Activated CD4-positive, alpha-beta T cell treated with anti-CD3 and anti-CD28 coated beads, Interleukin-2, amount 10 ng/mL, durations not matched to agents 7 days and 5 days (primary cell): ENCODE results near the gene DNAJC12. TPM values are rescaled to one million over a fixed set of nuclear protein-coding genes. Genes with fewer than 3 reads are reported as not detected.
"Not testable (repeated sequence)": the region's sequence is repeated elsewhere in the genome, so short reads cannot be mapped to it uniquely, and the experiment has no call there.

Experiments
- CTCF ChIA-PET: fragments of 350-600 bp; sonication (Branson Sonifier 250); formaldehyde crosslinking; loops from one replicate; lab custom pipeline; 2021; ENCODE audit warnings: antibody characterized with exemption; lab: Charles Lee
- POLR2A ChIA-PET: fragments of 350-600 bp; sonication (Branson Sonifier 250); formaldehyde crosslinking; loops from one replicate; lab custom pipeline; 2021; ENCODE audit warnings: antibody characterized with exemption; lab: Charles Lee
- DNase-seq: peaks from one replicate; pipeline ENCODE4 v3.0.0-alpha.2; 2020
- H3K27ac Mint-ChIP-seq: one replicate; pipeline ENCODE4 v1.8.0; 2021; ENCODE audit warnings: mild to moderate bottlenecking, moderate library complexity, mixed read lengths
- H3K27me3 Mint-ChIP-seq: one replicate; pipeline ENCODE4 v1.8.0; 2021; ENCODE audit warnings: mixed read lengths
- H3K36me3 Mint-ChIP-seq: one replicate; pipeline ENCODE4 v1.8.0; 2021; ENCODE audit warnings: low read depth, mixed read lengths
- H3K4me1 Mint-ChIP-seq: one replicate; pipeline ENCODE4 v1.8.0; 2021; ENCODE audit warnings: mixed read lengths
- H3K4me3 Mint-ChIP-seq: one replicate; pipeline ENCODE4 v1.8.0; 2021; ENCODE audit warnings: mild to moderate bottlenecking, moderate library complexity, mixed read lengths
- H3K9me3 Mint-ChIP-seq: one replicate; pipeline ENCODE4 v1.8.0; 2021; ENCODE audit warnings: mixed read lengths
- total RNA-seq, 2 experiments: library from RNA; stranded (reverse); gene quantifications; one replicate each; pipeline ENCODE4 v1.2.3, GENCODE V29; 2021

Gene DNAJC12
- total RNA-seq, 2 experiments from 2014 or later: 0.79 to 1.9 TPM

- H3K27ac Mint-ChIP-seq: peak overlapping the region; percentile 91
- peak; percentile 43 for DNase-seq
- ChIA-PET POLR2A (no interaction called here), CTCF (interaction anchor here (0.5 to 3.3 kb wide), 6 partner anchors 8 to 115 kb away, joined by 4 to 15 read pairs (median 7); no protein-coding TSS in a partner anchor)
- no peaks in the 10 kb centered on the region for H3K9me3 Mint-ChIP-seq
- H3K4me3 Mint-ChIP-seq: peak overlapping the region; percentile 46
- H3K27me3 Mint-ChIP-seq: peaks cover 2% of the 10 kb centered on the region
- H3K36me3 Mint-ChIP-seq: peaks cover 1% of the 10 kb centered on the region
- H3K4me1 Mint-ChIP-seq: peaks cover 40% of the 10 kb centered on the region
Measured at GRCh38 chr10:67771200-67771599, 66.8 kb downstream of the DNAJC12 start.

DNA sequence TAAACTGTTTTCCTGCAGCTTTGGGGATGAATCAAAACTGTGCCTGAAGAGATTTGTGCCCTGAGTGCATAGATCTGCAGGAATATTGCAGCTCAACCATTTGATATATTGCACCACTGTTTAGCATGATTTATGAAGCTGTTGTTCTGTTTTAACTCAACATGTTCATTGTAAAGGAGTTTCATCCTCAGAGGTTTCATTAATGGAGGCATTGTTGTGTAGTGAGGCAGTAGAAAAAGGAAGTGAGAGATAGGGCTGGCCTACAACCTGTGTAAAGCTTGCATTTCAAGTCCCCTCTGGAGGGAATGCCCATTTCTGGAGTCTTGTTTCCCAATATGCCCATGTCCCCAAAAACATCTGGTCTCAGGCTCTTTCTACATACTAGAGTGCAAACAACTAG lies 67.5 kb downstream of the DNAJC12 start:
- Mint-ChIP-seq H3K4me3 (no peak overlapping the region), H3K4me1 (peaks cover 44% of the 10 kb centered on the region), H3K36me3 (peaks cover 1% of the 10 kb centered on the region), H3K27ac (no peak overlapping the region), H3K9me3 (no peaks in the 10 kb centered on the region), H3K27me3 (peaks cover 2% of the 10 kb centered on the region)
- CTCF ChIA-PET: interaction anchor here (0.5 to 3.3 kb wide), 6 partner anchors 9 to 115 kb away, joined by 4 to 15 read pairs (median 7); no protein-coding TSS in a partner anchor
- POLR2A ChIA-PET: no interaction called here
- no peak for DNase-seq

DNA sequence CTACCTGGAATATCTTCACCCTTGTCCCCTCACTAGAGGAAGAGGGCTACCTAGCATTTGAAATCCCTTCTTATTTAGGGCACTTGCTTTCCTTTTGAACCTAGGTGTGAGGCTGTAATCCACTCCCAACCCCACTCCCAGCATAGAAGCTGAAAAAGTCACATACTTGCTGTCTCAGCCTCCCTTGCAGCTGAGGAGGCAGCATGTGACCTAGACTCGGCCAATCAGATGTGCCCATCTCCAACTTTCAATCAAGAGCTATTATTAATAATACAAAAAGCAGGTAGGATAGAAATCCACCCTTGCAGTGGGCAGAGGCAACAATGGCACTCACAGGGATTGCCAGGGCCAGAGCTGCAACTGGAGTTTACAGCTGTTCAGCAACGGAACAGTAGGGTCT lies 70.7 kb downstream of the DNAJC12 start:
- Mint-ChIP-seq H3K36me3 (peaks cover 4% of the 10 kb centered on the region), H3K9me3 (no peaks in the 10 kb centered on the region), H3K27ac (no peak overlapping the region), H3K27me3 (peaks cover 5% of the 10 kb centered on the region), H3K4me3 (no peak overlapping the region), H3K4me1 (peaks cover 42% of the 10 kb centered on the region)
- DNase-seq: no peak
- ChIA-PET CTCF (interaction anchor here (1.3 to 3.9 kb wide), 4 partner anchors 12 to 101 kb away, joined by 3 to 23 read pairs (median 6); no protein-coding TSS in a partner anchor), POLR2A (no interaction called here)

DNA sequence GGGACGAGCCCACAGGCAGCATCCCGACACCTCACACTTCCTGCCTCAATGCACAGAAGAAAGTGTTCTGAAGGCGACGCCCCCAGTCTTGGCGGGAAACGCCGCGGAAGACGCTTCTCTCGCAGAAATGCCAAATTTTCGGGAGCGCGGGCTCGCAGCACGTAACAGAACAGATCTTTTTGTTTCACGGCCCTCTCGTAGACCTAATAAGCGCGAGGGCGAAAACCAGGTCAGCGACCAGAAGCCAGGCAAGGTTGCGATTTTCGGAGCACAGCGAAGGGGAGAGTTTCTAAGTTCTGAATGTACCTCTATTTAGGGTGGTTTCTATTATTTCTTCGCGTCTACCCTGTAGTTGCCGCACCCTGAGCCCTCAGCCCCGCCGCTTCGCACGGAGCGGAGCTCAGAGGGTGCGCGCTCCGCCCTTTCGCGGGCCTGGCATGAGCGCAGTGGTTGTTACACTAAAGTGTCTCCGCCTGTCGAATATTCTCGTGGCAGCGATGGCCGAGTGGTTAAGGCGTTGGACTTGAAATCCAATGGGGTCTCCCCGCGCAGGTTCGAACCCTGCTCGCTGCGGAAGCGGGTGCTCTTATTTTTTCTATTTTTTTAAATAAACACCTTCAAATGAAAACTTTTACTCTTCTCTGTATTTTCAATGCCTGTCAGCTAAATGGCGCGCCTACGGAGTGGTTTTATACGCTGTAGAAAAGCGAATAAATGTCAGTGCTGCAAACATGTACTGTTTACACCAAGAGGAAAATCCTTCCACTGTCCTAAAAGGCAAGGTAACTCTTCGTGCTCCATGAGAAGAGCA lies 73.8 kb downstream of the DNAJC12 start:
- Mint-ChIP-seq H3K4me3 (peak overlapping the region; percentile 77), H3K4me1 (peaks cover 21% of the 10 kb centered on the region), H3K36me3 (peaks cover 2% of the 10 kb centered on the region), H3K9me3 (no peaks in the 10 kb centered on the region), H3K27ac (peak overlapping the region; percentile 95), H3K27me3 (peaks cover 5% of the 10 kb centered on the region)
- DNase-seq: peak; percentile 95
- ChIA-PET POLR2A (interaction anchor here (1.8 kb wide), 1 partner anchor 24 kb away, joined by 4 read pairs; no protein-coding TSS in a partner anchor), CTCF (interaction anchor here (0.7 to 1.9 kb wide), 6 partner anchors 9 to 67 kb away, joined by 3 to 8 read pairs (median 6); no protein-coding TSS in a partner anchor)

DNA sequence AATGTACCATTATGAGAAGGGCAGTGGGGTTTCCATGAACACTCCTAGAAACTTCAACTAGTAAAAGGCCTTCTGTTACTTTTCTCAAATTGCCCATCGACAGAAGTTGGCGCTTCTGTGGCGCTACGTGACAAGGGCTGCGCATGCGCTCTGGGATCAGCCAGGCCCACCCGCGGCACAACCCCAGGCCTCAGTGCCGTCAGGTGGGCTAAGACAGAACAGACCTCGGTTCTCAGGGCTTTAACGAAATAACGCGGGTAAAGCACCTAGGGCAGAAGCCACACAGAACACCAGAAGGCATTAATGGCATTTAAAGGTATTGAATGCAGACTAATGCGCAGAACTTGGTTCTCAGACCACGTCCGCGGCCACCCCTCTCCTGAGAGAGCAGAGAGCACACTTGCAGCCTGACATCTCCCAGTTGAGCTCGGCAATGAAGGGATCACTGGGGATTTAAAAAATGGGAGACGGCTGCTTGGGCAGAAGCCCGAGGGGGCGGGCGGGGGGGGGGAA lies 74.4 kb downstream of the DNAJC12 start:
- H3K4me1 Mint-ChIP-seq: peaks cover 21% of the 10 kb centered on the region
- peaks cover 2% of the 10 kb centered on the region for H3K27me3 Mint-ChIP-seq
- ChIA-PET CTCF (interaction anchor here (0.7 to 2.5 kb wide), 7 partner anchors 10 to 83 kb away, joined by 3 to 9 read pairs (median 6); no protein-coding TSS in a partner anchor), POLR2A (interaction anchor here (1.8 kb wide), 1 partner anchor 24 kb away, joined by 4 read pairs; no protein-coding TSS in a partner anchor)
- H3K9me3 Mint-ChIP-seq: no peaks in the 10 kb centered on the region
- peaks cover 2% of the 10 kb centered on the region for H3K36me3 Mint-ChIP-seq
- peak; percentile 77 for DNase-seq
- peak overlapping the region; percentile 95 for H3K27ac Mint-ChIP-seq
- H3K4me3 Mint-ChIP-seq: peak overlapping the region; percentile 77

DNA sequence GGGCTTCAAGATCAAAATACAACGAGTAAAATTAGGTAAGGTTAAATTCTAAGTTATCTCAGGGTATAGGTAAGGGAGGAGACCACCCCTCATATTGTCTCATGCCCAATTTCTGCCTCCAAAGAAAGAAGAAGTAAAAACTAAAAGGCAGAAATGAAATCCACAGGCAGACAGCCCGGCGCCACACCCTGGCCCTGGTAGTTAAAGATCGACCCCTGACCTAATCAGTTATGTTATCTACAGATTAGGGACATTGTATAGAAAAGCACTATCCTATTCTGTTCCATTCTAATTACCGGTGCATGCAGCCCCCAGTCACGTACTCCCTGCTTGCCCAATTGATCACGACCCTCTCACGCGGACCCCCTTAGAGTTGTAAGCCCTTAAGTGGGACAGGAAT lies 75.4 kb downstream of the DNAJC12 start:
- H3K4me1 Mint-ChIP-seq: peaks cover 21% of the 10 kb centered on the region
- DNase-seq, H3K27me3 Mint-ChIP-seq, POLR2A ChIA-PET, H3K4me3 Mint-ChIP-seq, H3K9me3 Mint-ChIP-seq, H3K27ac Mint-ChIP-seq, H3K36me3 Mint-ChIP-seq: not testable (repeated sequence)
- CTCF ChIA-PET: interaction anchor here (1.0 to 2.5 kb wide), 2 partner anchors 17 to 82 kb away, joined by 3 to 9 read pairs; no protein-coding TSS in a partner anchor

DNA sequence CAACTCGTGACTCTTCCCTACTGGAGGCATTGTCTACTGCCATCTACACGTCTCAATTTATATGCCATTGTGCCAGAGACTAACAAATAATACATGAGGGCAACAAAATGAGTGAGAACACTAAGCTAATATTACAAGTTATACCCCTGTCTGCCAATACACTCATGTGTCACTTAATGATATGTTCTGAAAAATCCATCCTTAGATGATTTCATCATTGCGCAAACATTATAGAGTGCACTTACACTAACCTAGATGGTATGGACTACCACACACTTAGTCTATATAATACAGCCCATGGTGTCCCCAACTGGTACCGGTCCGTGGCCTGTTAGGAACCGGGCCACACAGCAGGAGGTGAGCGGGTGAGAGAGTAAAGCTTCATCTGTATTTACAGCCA lies 77.7 kb downstream of the DNAJC12 start:
- no peak for DNase-seq
- peaks cover 10% of the 10 kb centered on the region for H3K27me3 Mint-ChIP-seq
- H3K27ac Mint-ChIP-seq: no peak overlapping the region
- peaks cover 13% of the 10 kb centered on the region for H3K4me1 Mint-ChIP-seq
- H3K36me3 Mint-ChIP-seq: peaks cover 2% of the 10 kb centered on the region
- H3K9me3 Mint-ChIP-seq: no peaks in the 10 kb centered on the region
- POLR2A ChIA-PET: no interaction called here
- CTCF ChIA-PET: interaction anchor here (0.7 to 1.1 kb wide), 2 partner anchors 15 to 19 kb away, joined by 3 read pairs; no protein-coding TSS in a partner anchor
- no peak overlapping the region for H3K4me3 Mint-ChIP-seq

Other genes with a start within 250 kb of the DNAJC12 start
- under 1 TPM; 0.57 to 0.58 TPM for gene CTNNA3, start 142.0 kb downstream of the DNAJC12 start, total RNA-seq
- gene SIRT1, start 46.5 kb upstream of the DNAJC12 start, total RNA-seq: 10 to 100 TPM; 21.9 to 25.8 TPM
- 10 to 100 TPM; 53.8 to 58.3 TPM for gene HERC4, start 237.1 kb upstream of the DNAJC12 start, total RNA-seq